B cell (primary cell): ENCODE measurements around the gene HIVEP1. TPM values are rescaled to one million over a fixed set of nuclear protein-coding genes. Genes with fewer than 3 reads are reported as not detected.
A peak's percentile ranks its signal among the peaks of the same experiment; 100 is the strongest.

ENCODE experiments used
- ATAC-seq: fragments of 200-7000 bp; cut with Tn5 transposase; one replicate; pipeline ENCODE4 v1.10.0; 2021; ENCODE audit warnings: low read depth, mild to moderate bottlenecking, moderate number of reproducible peaks, moderate library complexity
- CTCF ChIA-PET: fragments of 350-600 bp; sonication (Branson Sonifier 250); formaldehyde crosslinking; loops from one replicate; lab custom pipeline; 2021; ENCODE audit warnings: antibody characterized with exemption, inconsistent platforms; lab: Charles Lee
- POLR2A ChIA-PET: fragments of 350-600 bp; sonication (Branson Sonifier 250); formaldehyde crosslinking; loops from one replicate; lab custom pipeline; 2021; ENCODE audit warnings: antibody characterized with exemption; lab: Charles Lee
- DNase-seq: peaks from one replicate; pipeline ENCODE4 v3.0.0; 2013
- H2AFZ ChIP-seq: 2 replicates; pipeline ENCODE4 v1.6.1; 2012; ENCODE audit warnings: mild to moderate bottlenecking, low read depth, low read length; ENCODE audit not compliant: insufficient read depth, poor library complexity, severe bottlenecking
- H3K27ac ChIP-seq, 2 donors: 1 replicate in 1 of 2; 2 replicates in 1 of 2; pipeline ENCODE4 v1.5.1; 2012 to 2013; ENCODE audit warnings: low read length in 2 of 2, mild to moderate bottlenecking in 2 of 2, moderate library complexity in 1 of 2
- H3K27me3 ChIP-seq, 4 experiments: fragments of 200-600 bp in 1 of 4; sonication (generic) in 1 of 4; replicated peaks in 1 of 4; 1 replicate in 2 of 4; 2 replicates in 2 of 4; pipeline versions ENCODE4 v1.6.1 to v1.7.0; 2013 to 2016; ENCODE audit warnings: low read length in 3 of 4, mild to moderate bottlenecking in 2 of 4, mixed read lengths in 1 of 4, moderate library complexity in 1 of 4; ENCODE audit not compliant: insufficient read depth in 4 of 4, control insufficient read depth in 3 of 4; ENCODE audit errors: control extremely low read depth in 1 of 4
- H3K36me3 ChIP-seq, 2 experiments: replicated peaks in 1 of 2; 1 replicate in 1 of 2; 2 replicates in 1 of 2; pipeline versions ENCODE4 v1.6.1 to v1.7.1; 2013; ENCODE audit warnings: low read length in 1 of 2; ENCODE audit not compliant: insufficient read depth in 2 of 2, control insufficient read depth in 1 of 2; ENCODE audit errors: control extremely low read depth in 1 of 2, extremely low read depth in 1 of 2
- H3K4me1 ChIP-seq, 2 donors: fragments of 200-600 bp in 1 of 2; sonication (generic) in 1 of 2; 1 replicate in 1 of 2; 2 replicates in 1 of 2; pipeline versions ENCODE4 v1.5.1 to v1.6.1; 2013 to 2017; ENCODE audit warnings: low read length in 2 of 2; ENCODE audit not compliant: control insufficient read depth in 2 of 2, insufficient read depth in 2 of 2
- H3K4me2 ChIP-seq: replicated peaks from 2 replicates; pipeline ENCODE3; 2012; ENCODE audit warnings: mild to moderate bottlenecking, low read depth, low read length; ENCODE audit not compliant: poor library complexity, severe bottlenecking
- H3K4me3 ChIP-seq, 5 experiments: fragments of 200-600 bp in 1 of 5; sonication (generic) in 1 of 5; 1 replicate in 3 of 5; 2 replicates in 2 of 5; pipeline versions ENCODE4 v1.5.1 to v1.7.0; 2011 to 2016; ENCODE audit warnings: low read length in 4 of 5, mild to moderate bottlenecking in 4 of 5, low read depth in 2 of 5, control low read depth in 1 of 5, moderate library complexity in 1 of 5; ENCODE audit not compliant: insufficient read depth in 1 of 5; ENCODE audit errors: control extremely low read depth in 1 of 5, extremely low read depth in 1 of 5
- H3K79me2 ChIP-seq: fragments of 200-600 bp; sonication (generic); one replicate; pipeline ENCODE4 v1.6.0; 2016; ENCODE audit warnings: low read length; ENCODE audit not compliant: control insufficient read depth, insufficient read depth
- H3K9ac ChIP-seq: fragments of 200-600 bp; sonication (generic); 2 replicates; pipeline ENCODE4 v1.6.1; 2017; ENCODE audit warnings: mild to moderate bottlenecking, low read length, moderate library complexity
- H3K9me3 ChIP-seq, 3 donors: one replicate each; pipeline versions ENCODE4 v1.6.1 to v1.7.1; 2013; ENCODE audit warnings: low read length in 2 of 3; ENCODE audit not compliant: control insufficient read depth in 2 of 3, insufficient read depth in 1 of 3; ENCODE audit errors: control extremely low read depth in 1 of 3
- H4K20me1 ChIP-seq: 2 replicates; pipeline ENCODE4 v1.6.0; 2012; ENCODE audit warnings: mild to moderate bottlenecking, low read length; ENCODE audit not compliant: insufficient read depth, control insufficient read depth, poor library complexity, severe bottlenecking
- H3K27ac Mint-ChIP-seq: one replicate; pipeline ENCODE4 v1.8.0; 2021; ENCODE audit warnings: mixed read lengths
- H3K27me3 Mint-ChIP-seq: one replicate; pipeline ENCODE4 v1.8.0; 2021; ENCODE audit warnings: mixed read lengths
- H3K4me1 Mint-ChIP-seq: one replicate; pipeline ENCODE4 v1.8.0; 2021; ENCODE audit warnings: mixed read lengths
- H3K4me3 Mint-ChIP-seq: one replicate; pipeline ENCODE4 v1.8.0; 2021; ENCODE audit warnings: mixed read lengths
- H3K9me3 Mint-ChIP-seq: one replicate; pipeline ENCODE4 v1.8.0; 2022; ENCODE audit warnings: mixed read lengths; ENCODE audit not compliant: insufficient read depth
- EZH2 ChIP-seq: IDR thresholded peaks from 2 replicates; pipeline ENCODE4 v1.6.1; 2012; ENCODE audit warnings: borderline replicate concordance, low read depth, mild to moderate bottlenecking, moderate library complexity, low read length; ENCODE audit not compliant: insufficient read depth, poor library complexity, severe bottlenecking
- WGBS: methylation state at CpG from one replicate; pipeline ENCODE4 v1.1.5; 2013; ENCODE audit warnings: missing lambda C conversion rate; ENCODE audit not compliant: insufficient coverage; 5-methylcytosine and 5-hydroxymethylcytosine counted together
- intact Hi-C: fragments of 100-400 bp; cut with micrococcal nuclease; formaldehyde crosslinking; loops from one replicate; pipeline ENCODE4 v1.10.0; 2022
- polyA plus RNA-seq: library from polyadenylated mRNA; depleted of rRNA; stranded (reverse); fragments of >200 nt; gene quantifications from 2 replicates; pipeline ENCODE4 v1.2.3, GENCODE V29; 2012
- total RNA-seq, 2 donors: library from RNA; stranded (reverse); fragments of 120-200 nt in 1 of 2; gene quantifications; 1 replicate in 1 of 2; 2 replicates in 1 of 2; pipeline versions ENCODE4 v1.2.3 to v1.2.4, GENCODE V29; 2013 to 2022
- TF ChIP-seq, protein P1 (sequence below): fragments of 200-600 bp; IDR thresholded peaks from one replicate; pipeline ENCODE4 v1.8.0; 2022; ENCODE audit warnings: antibody characterized with exemption, mild to moderate bottlenecking

HIVEP1 gene
- total and polyA plus RNA-seq, 2 donors (not counting 1 experiment from before 2014, with no cell fraction given), result 11.3 to 96.5 TPM

DNA sequence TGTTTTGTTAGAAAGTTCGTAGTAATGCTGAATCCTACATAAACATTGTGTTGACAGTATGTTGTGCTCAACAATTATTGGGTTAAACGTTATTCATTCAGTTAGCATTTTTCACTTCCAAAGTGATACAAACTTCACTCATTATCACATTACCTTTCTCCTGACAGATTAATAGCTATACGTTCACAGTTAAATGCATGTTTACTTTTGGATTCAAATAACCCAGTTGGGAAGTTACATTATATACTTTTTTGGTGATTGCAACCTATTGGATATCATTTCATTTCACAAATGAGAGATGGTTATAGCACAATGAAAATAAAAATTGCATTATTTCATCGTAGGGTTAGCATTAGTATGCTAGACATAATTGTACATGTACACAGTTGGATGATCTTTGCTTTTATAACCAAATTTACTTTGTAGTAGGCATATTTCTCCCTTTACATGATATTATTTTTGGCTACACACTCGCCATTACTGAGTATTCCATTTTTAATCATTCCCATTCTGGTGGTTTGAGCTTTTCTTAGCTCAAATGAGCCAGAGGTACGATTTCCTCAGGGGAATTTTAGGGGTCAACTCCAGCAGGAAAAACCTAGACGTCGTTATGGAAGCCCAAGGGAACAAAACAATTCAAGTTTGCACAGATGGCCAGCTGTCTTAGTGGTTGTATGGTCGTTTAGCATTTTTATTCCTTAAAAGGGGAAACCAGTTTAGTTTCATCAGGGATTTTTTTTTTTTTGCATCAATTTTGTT lies 2.1 kb upstream of the HIVEP1 start:
- H3K4me1 Mint-ChIP-seq, result peaks cover 42% of the 10 kb centered on the region
- H3K4me3 Mint-ChIP-seq, result peak overlapping the region; percentile 84
- no peaks in the 10 kb centered on the region for H3K9me3 ChIP-seq
- DNase-seq, result no peak
- H3K4me1 ChIP-seq, result peaks cover 23 to 24% of the 10 kb centered on the region in 2 donors
- H2AFZ ChIP-seq, result peak overlapping the region; percentile 78
- peak overlapping the region; percentile 97 to 99 for H3K27ac ChIP-seq
- POLR2A ChIA-PET, result interaction anchor here (0.7 to 1.7 kb wide), 4 partner anchors 34 to 56 kb away, joined by 3 to 7 read pairs (median 3); no protein-coding TSS in a partner anchor
- H3K4me2 ChIP-seq, result peak overlapping the region; percentile 97
- H3K9me3 Mint-ChIP-seq, result no peaks in the 10 kb centered on the region
- no peaks in the 10 kb centered on the region for H3K27me3 ChIP-seq
- H3K27me3 Mint-ChIP-seq, result no peaks in the 10 kb centered on the region
- peak overlapping the region; percentile 79 to 100 (median 94) for H3K4me3 ChIP-seq
- H3K79me2 ChIP-seq, result peaks cover 34% of the 10 kb centered on the region
- 0% methylated on average over 3 of the region's 9 CpGs for WGBS
- peak overlapping the region; percentile 93 for H3K27ac Mint-ChIP-seq
- intact Hi-C loops, result loop anchor here (2.0 to 5.0 kb wide), 4 partner anchors 63 to 918 kb away; partner anchors contain the start of gene SMIM13
- peaks cover 0 to 2% of the 10 kb centered on the region in 2 experiments for H3K36me3 ChIP-seq
- peak overlapping the region; percentile 99 for H3K9ac ChIP-seq
- CTCF ChIA-PET, result interaction anchor here (0.6 to 1.9 kb wide), 6 partner anchors 15 to 280 kb away, joined by 3 to 5 read pairs (median 4); partner anchors contain the start of gene EDN1
- no peaks in the 10 kb centered on the region for H4K20me1 ChIP-seq
- TF ChIP-seq, protein P1, sequence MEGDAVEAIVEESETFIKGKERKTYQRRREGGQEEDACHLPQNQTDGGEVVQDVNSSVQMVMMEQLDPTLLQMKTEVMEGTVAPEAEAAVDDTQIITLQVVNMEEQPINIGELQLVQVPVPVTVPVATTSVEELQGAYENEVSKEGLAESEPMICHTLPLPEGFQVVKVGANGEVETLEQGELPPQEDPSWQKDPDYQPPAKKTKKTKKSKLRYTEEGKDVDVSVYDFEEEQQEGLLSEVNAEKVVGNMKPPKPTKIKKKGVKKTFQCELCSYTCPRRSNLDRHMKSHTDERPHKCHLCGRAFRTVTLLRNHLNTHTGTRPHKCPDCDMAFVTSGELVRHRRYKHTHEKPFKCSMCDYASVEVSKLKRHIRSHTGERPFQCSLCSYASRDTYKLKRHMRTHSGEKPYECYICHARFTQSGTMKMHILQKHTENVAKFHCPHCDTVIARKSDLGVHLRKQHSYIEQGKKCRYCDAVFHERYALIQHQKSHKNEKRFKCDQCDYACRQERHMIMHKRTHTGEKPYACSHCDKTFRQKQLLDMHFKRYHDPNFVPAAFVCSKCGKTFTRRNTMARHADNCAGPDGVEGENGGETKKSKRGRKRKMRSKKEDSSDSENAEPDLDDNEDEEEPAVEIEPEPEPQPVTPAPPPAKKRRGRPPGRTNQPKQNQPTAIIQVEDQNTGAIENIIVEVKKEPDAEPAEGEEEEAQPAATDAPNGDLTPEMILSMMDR, result no peak
- TF ChIP-seq EZH2, result no peak
- ATAC-seq, result no peak
